Melanocyte of skin (primary cell): Measurements from ENCODE around the gene PRPSAP2. TPM values are rescaled to one million over a fixed set of nuclear protein-coding genes. Genes with fewer than 3 reads are reported as not detected.

Source experiments
- small RNA-seq, 2 donors: library from RNA; depleted of rRNA; stranded (forward); fragments of <200 nt; gene quantifications; one replicate each; pipeline ENCODE3, GENCODE V24; 2012
- total RNA-seq, 2 donors: library from RNA; depleted of rRNA; stranded (reverse); fragments of >200 nt; gene quantifications; 2 replicates each; pipeline ENCODE4 v1.2.3, GENCODE V29; 2012

Gene PRPSAP2, protein sequence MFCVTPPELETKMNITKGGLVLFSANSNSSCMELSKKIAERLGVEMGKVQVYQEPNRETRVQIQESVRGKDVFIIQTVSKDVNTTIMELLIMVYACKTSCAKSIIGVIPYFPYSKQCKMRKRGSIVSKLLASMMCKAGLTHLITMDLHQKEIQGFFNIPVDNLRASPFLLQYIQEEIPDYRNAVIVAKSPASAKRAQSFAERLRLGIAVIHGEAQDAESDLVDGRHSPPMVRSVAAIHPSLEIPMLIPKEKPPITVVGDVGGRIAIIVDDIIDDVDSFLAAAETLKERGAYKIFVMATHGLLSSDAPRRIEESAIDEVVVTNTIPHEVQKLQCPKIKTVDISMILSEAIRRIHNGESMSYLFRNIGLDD
- total RNA-seq, result 10 to 100 TPM; 37.9 to 46.0 TPM

DNA sequence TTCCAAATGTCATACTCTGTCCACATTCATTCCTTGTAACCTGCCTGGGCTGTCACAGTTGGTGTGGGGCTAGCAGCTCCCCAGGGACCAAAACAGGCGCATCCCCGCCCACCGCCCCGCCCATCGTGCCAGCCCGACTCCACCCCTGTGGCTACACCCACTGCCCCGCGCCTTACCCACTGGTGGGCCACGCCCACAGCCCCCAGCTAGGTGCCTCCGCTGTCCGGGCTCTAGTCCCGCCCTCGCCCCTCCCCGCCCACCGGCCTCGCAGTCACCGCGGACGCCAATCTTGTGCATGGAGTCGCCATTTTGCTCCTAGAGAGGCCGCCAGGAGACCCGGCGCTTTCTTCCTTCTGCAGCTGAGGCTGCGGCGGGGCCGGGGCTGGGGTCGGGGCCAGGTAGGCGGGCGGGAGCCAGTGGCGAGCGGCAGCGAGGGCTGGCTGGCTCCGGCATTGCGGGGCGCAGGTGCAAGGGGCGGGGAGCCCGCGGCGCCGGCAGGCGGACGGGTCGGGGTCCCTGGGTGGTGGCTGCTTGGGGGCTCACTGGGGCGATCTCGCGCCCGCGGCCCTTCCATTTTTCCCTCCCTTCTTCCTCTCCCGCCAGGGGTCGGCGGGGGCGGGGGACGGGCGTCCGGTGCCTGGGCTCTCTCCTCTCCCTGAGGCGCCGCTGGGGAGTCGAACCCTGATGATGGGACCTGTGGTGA, at the start of gene PRPSAP2:
Gene PRPSAP2 (plus strand): TSS at position 268 of the 703 bp plus-strand sequence. CDS start 7,703 bp downstream, outside the sequence.

DNA sequence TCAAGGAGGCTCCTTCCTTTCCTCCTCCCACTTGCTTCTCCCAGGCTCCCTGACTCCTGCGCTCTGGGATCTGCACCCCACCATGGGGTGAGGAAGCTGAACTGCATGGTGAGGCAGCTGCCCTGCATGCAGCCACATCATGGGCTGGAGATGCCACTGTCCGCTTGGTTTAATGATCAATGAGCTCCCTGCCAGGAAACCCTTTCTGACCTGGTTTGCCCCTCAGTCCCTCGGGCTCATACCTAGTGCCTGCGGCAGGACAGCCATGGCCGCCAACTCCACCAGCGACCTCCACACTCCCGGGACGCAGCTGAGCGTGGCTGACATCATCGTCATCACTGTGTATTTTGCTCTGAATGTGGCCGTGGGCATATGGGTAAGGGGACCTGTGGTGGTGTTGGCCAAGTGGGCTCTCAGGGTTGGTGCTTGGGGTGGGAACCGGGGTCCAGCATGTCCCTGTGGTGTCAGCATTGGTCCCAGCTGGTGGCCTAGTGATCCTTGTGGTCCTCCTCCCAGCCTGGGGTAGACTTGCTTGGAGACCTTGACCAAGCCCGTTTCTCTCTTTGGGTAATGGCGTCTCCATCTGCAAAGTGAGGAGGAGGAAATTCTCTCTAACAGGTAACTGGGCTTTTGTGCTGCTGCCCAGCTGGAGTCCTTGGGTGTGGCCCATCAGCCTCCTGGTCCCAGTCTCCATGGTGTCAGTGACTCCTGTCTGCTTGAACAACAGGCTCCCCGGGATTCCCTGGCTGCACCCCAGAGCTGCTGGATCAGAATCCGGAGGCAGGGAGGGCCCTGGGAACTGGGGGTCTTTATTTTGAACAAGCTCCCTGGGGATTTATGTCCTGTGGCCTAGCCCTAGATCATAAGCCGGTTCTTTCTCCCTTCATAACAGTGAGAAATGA, 94.3 kb downstream of the PRPSAP2 start, which contains the start of gene SLC5A10:
Gene SLC5A10 (plus strand): TSS at position 225 of the 902 bp plus-strand sequence. CDS start 41 bp downstream, at position 266.

Small RNAs within 50 kb of the gene (small RNA-seq; reads per million reads assigned to genes)
- 0 reads per million in 2 donors for gene RF00324

Other genes with a start within 250 kb of the PRPSAP2 start
- gene TBC1D28, start 213.7 kb upstream of the PRPSAP2 start, total RNA-seq, result not detected
- 1 to 10 TPM; 3.3 to 4.8 TPM for gene FOXO3B, start 175.8 kb upstream of the PRPSAP2 start, total RNA-seq
- gene FBXW10, start 114.1 kb upstream of the PRPSAP2 start, total RNA-seq, result under 1 TPM; 0.33 to 0.34 TPM
- gene TVP23B, start 76.9 kb upstream of the PRPSAP2 start, total RNA-seq, result 10 to 100 TPM; 26.8 to 58.9 TPM
- 1 to 10 TPM in 1 of 2 donors, under 1 TPM in 1; 0.67 to 5.5 TPM for gene SLC5A10, start 94.0 kb downstream of the PRPSAP2 start, total RNA-seq
- 1 to 10 TPM; 4.0 to 4.1 TPM for gene FAM83G, start 146.6 kb downstream of the PRPSAP2 start, total RNA-seq
- not detected for gene GRAP, start 188.8 kb downstream of the PRPSAP2 start, total RNA-seq